Neural progenitor cell (in vitro differentiated cells): ENCODE data around the gene ZDBF2.

Source experiments
- CTCF ChIP-seq: fragments of 200-600 bp; sonication (generic); IDR thresholded peaks from 2 replicates; pipeline ENCODE4 v1.5.1; 2017; ENCODE audit warnings: antibody characterized with exemption, mild to moderate bottlenecking
- EZH2 ChIP-seq: fragments of 200-600 bp; sonication (generic); IDR thresholded peaks from 2 replicates; pipeline ENCODE4 v1.6.1; 2017; ENCODE audit warnings: antibody characterized with exemption, mild to moderate bottlenecking, moderate library complexity
- EZH2phosphoT487 ChIP-seq: fragments of 200-600 bp; sonication (generic); IDR thresholded peaks from 2 replicates; pipeline ENCODE4 v1.6.1; 2017; ENCODE audit warnings: antibody characterized with exemption

DNA sequence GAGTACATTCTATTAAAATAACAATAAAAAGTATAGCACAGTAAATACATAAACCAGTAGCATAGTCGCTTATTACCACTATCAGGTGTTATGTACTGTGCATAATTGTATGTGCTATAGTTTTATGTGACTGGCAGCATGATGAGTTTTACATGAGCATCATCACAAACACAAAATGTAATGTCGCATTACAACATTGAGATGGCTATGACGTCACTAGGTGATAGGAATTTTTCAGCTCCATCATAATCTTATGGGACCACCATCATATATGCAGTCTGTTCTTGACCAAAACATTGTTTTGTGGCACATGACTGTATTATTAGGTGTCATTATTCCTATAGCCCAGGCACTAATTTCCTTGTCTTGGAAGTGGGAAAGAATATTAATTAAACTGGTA, 48.6 kb downstream of the ZDBF2 start:
- no peak for TF ChIP-seq EZH2
- no peak for TF ChIP-seq CTCF
- TF ChIP-seq EZH2phosphoT487 = no peak
